Liver (tissue), 3 donors: ENCODE measurements around the gene UFD1.

ENCODE experiments used
- EGR1 ChIP-seq, 2 donors: IDR thresholded peaks; 2 replicates each; pipeline ENCODE4 v1.6.1; 2016 to 2018; ENCODE audit warnings: antibody characterized with exemption in 2 of 2, low read depth in 2 of 2
- GABPA ChIP-seq, 2 donors: IDR thresholded peaks in 1 of 2; conservative IDR thresholded peaks in 1 of 2; 2 replicates each; pipeline ENCODE4 v1.6.1; 2016; ENCODE audit warnings: antibody characterized with exemption in 2 of 2, mild to moderate bottlenecking in 1 of 2, moderate library complexity in 1 of 2
- HNF4A ChIP-seq, 2 donors: conservative IDR thresholded peaks; 2 replicates each; pipeline ENCODE4 v1.6.1; 2016; ENCODE audit warnings: antibody characterized with exemption in 2 of 2, mild to moderate bottlenecking in 2 of 2
- RAD21 ChIP-seq, 2 donors: IDR thresholded peaks; 2 replicates each; pipeline ENCODE4 v1.6.1; 2016; ENCODE audit warnings: antibody characterized with exemption in 2 of 2, mild to moderate bottlenecking in 2 of 2
- SP1 ChIP-seq: IDR thresholded peaks from 2 replicates; pipeline ENCODE4 v1.6.1; 2018; ENCODE audit warnings: antibody characterized with exemption, mild to moderate bottlenecking
- TAF1 ChIP-seq: conservative IDR thresholded peaks from 2 replicates; pipeline ENCODE4 v1.6.1; 2016; ENCODE audit warnings: antibody characterized with exemption, mild to moderate bottlenecking
- YY1 ChIP-seq: IDR thresholded peaks from 2 replicates; pipeline ENCODE4 v1.6.1; 2016; ENCODE audit warnings: antibody characterized with exemption, mild to moderate bottlenecking
- TF ChIP-seq, protein P1 (sequence below): fragments of 150-350 bp; IDR thresholded peaks from 2 replicates; pipeline ENCODE4 v1.5.1; 2017; ENCODE audit warnings: improper control_type of control experiment, low read depth, low read length; ENCODE audit not compliant: missing input control
- TF ChIP-seq, protein P2 (sequence below): IDR thresholded peaks from 2 replicates; pipeline ENCODE4 v1.6.1; 2016; ENCODE audit warnings: antibody characterized with exemption
- TF ChIP-seq, protein P3 (sequence below): IDR thresholded peaks from 2 replicates; pipeline ENCODE4 v1.6.1; 2016; ENCODE audit warnings: antibody characterized with exemption
- TF ChIP-seq, protein P4 (sequence below): IDR thresholded peaks from 2 replicates; pipeline ENCODE4 v1.6.1; 2016; ENCODE audit warnings: antibody characterized with exemption
- donor health status: healthy.
- donor health status: healthy.

DNA sequence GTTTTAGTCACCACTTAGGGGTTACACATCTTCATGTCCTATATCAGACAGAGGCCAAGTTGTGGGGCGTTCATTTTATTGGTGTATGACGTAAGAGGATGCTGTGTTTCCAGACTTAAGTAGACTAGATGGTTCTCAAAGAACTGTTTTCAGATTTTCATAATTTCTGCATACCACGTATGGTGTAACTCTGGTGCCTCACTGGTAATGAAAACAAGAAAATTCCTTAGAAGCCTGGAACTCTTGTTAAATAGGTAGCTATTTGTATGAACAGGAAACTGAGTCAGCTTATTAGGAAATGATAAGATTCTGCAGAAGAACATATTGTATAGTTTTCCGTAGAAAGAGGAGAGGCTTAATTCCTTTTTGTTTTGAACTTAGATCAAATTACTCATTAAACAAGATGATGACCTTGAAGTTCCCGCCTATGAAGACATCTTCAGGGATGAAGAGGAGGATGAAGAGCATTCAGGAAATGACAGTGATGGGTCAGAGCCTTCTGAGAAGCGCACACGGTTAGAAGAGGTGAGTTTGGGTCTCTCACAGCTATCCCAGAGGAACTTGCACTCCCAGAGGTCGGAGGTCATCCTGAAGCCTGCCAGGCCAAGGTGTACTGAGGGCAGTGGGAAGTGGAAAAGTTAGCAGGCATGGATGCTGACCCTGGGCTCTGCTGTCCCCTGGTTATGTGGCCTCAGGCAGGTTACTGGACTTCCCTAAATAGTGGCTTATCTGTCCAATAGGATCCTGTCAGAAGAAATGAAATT is 4.7 kb upstream of the UFD1 start:
- TF ChIP-seq, protein P1, sequence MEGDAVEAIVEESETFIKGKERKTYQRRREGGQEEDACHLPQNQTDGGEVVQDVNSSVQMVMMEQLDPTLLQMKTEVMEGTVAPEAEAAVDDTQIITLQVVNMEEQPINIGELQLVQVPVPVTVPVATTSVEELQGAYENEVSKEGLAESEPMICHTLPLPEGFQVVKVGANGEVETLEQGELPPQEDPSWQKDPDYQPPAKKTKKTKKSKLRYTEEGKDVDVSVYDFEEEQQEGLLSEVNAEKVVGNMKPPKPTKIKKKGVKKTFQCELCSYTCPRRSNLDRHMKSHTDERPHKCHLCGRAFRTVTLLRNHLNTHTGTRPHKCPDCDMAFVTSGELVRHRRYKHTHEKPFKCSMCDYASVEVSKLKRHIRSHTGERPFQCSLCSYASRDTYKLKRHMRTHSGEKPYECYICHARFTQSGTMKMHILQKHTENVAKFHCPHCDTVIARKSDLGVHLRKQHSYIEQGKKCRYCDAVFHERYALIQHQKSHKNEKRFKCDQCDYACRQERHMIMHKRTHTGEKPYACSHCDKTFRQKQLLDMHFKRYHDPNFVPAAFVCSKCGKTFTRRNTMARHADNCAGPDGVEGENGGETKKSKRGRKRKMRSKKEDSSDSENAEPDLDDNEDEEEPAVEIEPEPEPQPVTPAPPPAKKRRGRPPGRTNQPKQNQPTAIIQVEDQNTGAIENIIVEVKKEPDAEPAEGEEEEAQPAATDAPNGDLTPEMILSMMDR: no peak
- TF ChIP-seq, protein P2, sequence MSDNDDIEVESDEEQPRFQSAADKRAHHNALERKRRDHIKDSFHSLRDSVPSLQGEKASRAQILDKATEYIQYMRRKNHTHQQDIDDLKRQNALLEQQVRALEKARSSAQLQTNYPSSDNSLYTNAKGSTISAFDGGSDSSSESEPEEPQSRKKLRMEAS: no peak
- TF ChIP-seq EGR1 (IDR thresholded peaks at IDR 0.05; ENCODE audit: low read depth in 2 of 2): no peak
- TF ChIP-seq HNF4A (conservative IDR thresholded peaks at IDR 0.05): no peak
- TF ChIP-seq, protein P3, sequence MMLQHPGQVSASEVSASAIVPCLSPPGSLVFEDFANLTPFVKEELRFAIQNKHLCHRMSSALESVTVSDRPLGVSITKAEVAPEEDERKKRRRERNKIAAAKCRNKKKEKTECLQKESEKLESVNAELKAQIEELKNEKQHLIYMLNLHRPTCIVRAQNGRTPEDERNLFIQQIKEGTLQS: no peak
- TF ChIP-seq SP1: no peak
- TF ChIP-seq, protein P4, sequence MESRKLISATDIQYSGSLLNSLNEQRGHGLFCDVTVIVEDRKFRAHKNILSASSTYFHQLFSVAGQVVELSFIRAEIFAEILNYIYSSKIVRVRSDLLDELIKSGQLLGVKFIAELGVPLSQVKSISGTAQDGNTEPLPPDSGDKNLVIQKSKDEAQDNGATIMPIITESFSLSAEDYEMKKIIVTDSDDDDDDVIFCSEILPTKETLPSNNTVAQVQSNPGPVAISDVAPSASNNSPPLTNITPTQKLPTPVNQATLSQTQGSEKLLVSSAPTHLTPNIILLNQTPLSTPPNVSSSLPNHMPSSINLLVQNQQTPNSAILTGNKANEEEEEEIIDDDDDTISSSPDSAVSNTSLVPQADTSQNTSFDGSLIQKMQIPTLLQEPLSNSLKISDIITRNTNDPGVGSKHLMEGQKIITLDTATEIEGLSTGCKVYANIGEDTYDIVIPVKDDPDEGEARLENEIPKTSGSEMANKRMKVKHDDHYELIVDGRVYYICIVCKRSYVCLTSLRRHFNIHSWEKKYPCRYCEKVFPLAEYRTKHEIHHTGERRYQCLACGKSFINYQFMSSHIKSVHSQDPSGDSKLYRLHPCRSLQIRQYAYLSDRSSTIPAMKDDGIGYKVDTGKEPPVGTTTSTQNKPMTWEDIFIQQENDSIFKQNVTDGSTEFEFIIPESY: no peak
- no peak for TF ChIP-seq GABPA (IDR thresholded peaks at IDR 0.05 in 1 of 2, conservative IDR thresholded peaks at IDR 0.05 in 1 of 2)
- TF ChIP-seq RAD21 (IDR thresholded peaks at IDR 0.05): no peak
- no peak for TF ChIP-seq YY1
- no peak for TF ChIP-seq TAF1
